PC-3 (cell line): ENCODE data around the gene CHRNA7.

Experiments
- CTCF ChIP-seq: fragments of 300-600 bp; sonication (generic); conservative IDR thresholded peaks from 2 replicates; pipeline ENCODE4 v1.5.1; 2017; ENCODE audit warnings: antibody characterized with exemption, low read depth, mild to moderate bottlenecking, low read length
- EZH2 ChIP-seq: fragments of 300-600 bp; sonication (generic); IDR thresholded peaks from one replicate; pipeline ENCODE4 v1.6.1; 2017; ENCODE audit warnings: antibody characterized with exemption, mild to moderate bottlenecking, low read length; ENCODE audit not compliant: unreplicated experiment

GRCh38 chr15:32004249-32004648, 26.1 kb upstream of the CHRNA7 start:
- TF ChIP-seq CTCF (no peak), EZH2 (no peak)
